NB4 (cell line): ENCODE results near the gene ACOT9.

Source experiments
- MYC ChIP-seq: IDR thresholded peaks from 2 replicates; pipeline ENCODE4 v1.6.1; 2011; ENCODE audit warnings: low read depth, low read length
- POLR2A ChIP-seq: IDR thresholded peaks from 2 replicates; pipeline ENCODE4 v1.6.1; 2011; ENCODE audit warnings: mild to moderate bottlenecking; ENCODE audit not compliant: insufficient read length; ENCODE audit errors: extremely low read depth
- TF ChIP-seq, protein P1 (sequence below): IDR thresholded peaks from one replicate; pipeline ENCODE4 v1.5.1; 2012; ENCODE audit warnings: low read depth, low read length
- TF ChIP-seq, protein P2 (sequence below): IDR thresholded peaks from 2 replicates; pipeline ENCODE4 v1.6.1; 2011; ENCODE audit warnings: low read depth, low read length

DNA sequence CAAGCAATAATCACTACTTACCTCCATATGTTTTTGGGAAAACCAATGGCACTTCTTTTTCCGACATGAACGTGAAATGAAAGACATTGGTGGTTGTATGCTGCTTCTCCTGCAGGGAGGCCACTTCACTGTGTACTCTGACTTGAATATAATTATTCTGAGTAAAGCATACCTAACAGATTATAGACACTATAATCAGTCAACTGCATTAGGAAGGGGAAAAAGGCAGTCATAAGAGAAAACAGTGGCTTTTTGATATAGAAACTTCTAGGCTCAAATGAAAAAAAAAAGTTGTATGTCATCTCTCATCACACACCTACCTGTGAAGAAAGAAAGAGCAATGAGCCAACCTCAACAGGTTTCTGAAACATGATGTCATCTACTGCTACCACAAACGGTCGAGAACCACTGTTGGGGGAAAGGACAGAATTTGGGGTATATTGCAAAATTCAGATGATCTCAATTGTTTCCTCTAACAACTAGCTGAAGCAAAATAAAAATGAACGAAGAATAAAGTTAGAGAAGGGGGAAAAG, 38.3 kb downstream of the ACOT9 start:
- TF ChIP-seq, protein P1, sequence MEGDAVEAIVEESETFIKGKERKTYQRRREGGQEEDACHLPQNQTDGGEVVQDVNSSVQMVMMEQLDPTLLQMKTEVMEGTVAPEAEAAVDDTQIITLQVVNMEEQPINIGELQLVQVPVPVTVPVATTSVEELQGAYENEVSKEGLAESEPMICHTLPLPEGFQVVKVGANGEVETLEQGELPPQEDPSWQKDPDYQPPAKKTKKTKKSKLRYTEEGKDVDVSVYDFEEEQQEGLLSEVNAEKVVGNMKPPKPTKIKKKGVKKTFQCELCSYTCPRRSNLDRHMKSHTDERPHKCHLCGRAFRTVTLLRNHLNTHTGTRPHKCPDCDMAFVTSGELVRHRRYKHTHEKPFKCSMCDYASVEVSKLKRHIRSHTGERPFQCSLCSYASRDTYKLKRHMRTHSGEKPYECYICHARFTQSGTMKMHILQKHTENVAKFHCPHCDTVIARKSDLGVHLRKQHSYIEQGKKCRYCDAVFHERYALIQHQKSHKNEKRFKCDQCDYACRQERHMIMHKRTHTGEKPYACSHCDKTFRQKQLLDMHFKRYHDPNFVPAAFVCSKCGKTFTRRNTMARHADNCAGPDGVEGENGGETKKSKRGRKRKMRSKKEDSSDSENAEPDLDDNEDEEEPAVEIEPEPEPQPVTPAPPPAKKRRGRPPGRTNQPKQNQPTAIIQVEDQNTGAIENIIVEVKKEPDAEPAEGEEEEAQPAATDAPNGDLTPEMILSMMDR = no peak
- no peak for TF ChIP-seq POLR2A
- no peak for TF ChIP-seq MYC
- TF ChIP-seq, protein P2, sequence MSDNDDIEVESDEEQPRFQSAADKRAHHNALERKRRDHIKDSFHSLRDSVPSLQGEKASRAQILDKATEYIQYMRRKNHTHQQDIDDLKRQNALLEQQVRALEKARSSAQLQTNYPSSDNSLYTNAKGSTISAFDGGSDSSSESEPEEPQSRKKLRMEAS = no peak
